HepG2 (cell line): Measurements from ENCODE around the gene PCIF1. TPM values are rescaled to one million over a fixed set of nuclear protein-coding genes. Genes with fewer than 3 reads are reported as not detected.

Experiments used
- AKNA ChIP-seq: sonication (generic); formaldehyde crosslinking; IDR thresholded peaks from 2 replicates; pipeline ENCODE4 v1.4.0; 2020; ENCODE audit warnings: missing genetic modification reagents, borderline replicate concordance
- ATF2 ChIP-seq: sonication (generic); formaldehyde crosslinking; IDR thresholded peaks from 2 replicates; pipeline ENCODE4 v1.4.0; 2020; ENCODE audit warnings: missing genetic modification reagents
- DRAP1 ChIP-seq: IDR thresholded peaks from 2 replicates; pipeline ENCODE4 v1.6.1; 2016; ENCODE audit warnings: missing genetic modification reagents, missing compliant biosample characterization
- FOSL2 ChIP-seq: sonication (generic); formaldehyde crosslinking; IDR thresholded peaks from 2 replicates; pipeline ENCODE4 v1.4.0; 2020; ENCODE audit warnings: missing genetic modification reagents
- FOXO4 ChIP-seq: sonication (generic); formaldehyde crosslinking; conservative IDR thresholded peaks from 2 replicates; pipeline ENCODE4 v1.8.1; 2023; ENCODE audit warnings: missing genetic modification reagents
- JUND ChIP-seq: sonication (generic); formaldehyde crosslinking; IDR thresholded peaks from 2 replicates; pipeline ENCODE4 v1.8.0; 2022; ENCODE audit warnings: mild to moderate bottlenecking, missing genetic modification reagents
- KAT8 ChIP-seq: IDR thresholded peaks from 2 replicates; pipeline ENCODE4 v1.6.1; 2016; ENCODE audit warnings: missing genetic modification reagents, missing compliant biosample characterization
- MYPOP ChIP-seq: sonication (generic); formaldehyde crosslinking; IDR thresholded peaks from 2 replicates; pipeline ENCODE4 v1.8.1; 2023; ENCODE audit warnings: mild to moderate bottlenecking, moderate library complexity, missing genetic modification reagents
- POLR2A ChIP-seq, 2 experiments: IDR thresholded peaks; 2 replicates each; pipeline ENCODE4 v1.6.1; 2011; ENCODE audit warnings: low read depth in 2 of 2, low read length in 2 of 2, mild to moderate bottlenecking in 1 of 2, moderate library complexity in 1 of 2; ENCODE audit not compliant: insufficient read depth in 1 of 2
- RFX5 ChIP-seq: IDR thresholded peaks from 2 replicates; pipeline ENCODE4 v1.6.1; 2011; ENCODE audit warnings: low read depth, low read length, improper control_type of control experiment
- SAP130 ChIP-seq: IDR thresholded peaks from 2 replicates; pipeline ENCODE4 v1.6.1; 2016; ENCODE audit warnings: low read depth
- SOX13 ChIP-seq, 3 experiments: fragments of 450-650 bp in 1 of 3; sonication (generic) in 1 of 3; formaldehyde crosslinking in 1 of 3; IDR thresholded peaks in 2 of 3; conservative IDR thresholded peaks in 1 of 3; 2 replicates each; pipeline versions ENCODE4 v1.5.0 to v1.6.1; 2016 to 2020; ENCODE audit warnings: antibody characterized with exemption in 1 of 3, mild to moderate bottlenecking in 1 of 3, missing compliant biosample characterization in 1 of 3, missing genetic modification reagents in 1 of 3, moderate library complexity in 1 of 3
- YEATS4 ChIP-seq: sonication (generic); formaldehyde crosslinking; IDR thresholded peaks from 2 replicates; pipeline ENCODE4 v1.4.0; 2020; ENCODE audit warnings: missing genetic modification reagents, borderline replicate concordance
- ZGPAT ChIP-seq: IDR thresholded peaks from 2 replicates; pipeline ENCODE4 v1.6.1; 2016; ENCODE audit warnings: mild to moderate bottlenecking
- ZMYM3 ChIP-seq: sonication (generic); formaldehyde crosslinking; IDR thresholded peaks from 2 replicates; pipeline ENCODE4 v1.5.1; 2020; ENCODE audit warnings: mild to moderate bottlenecking, missing genetic modification reagents
- ZNF460 ChIP-seq: sonication (generic); formaldehyde crosslinking; IDR thresholded peaks from 2 replicates; pipeline ENCODE4 v1.5.1; 2020; ENCODE audit warnings: missing genetic modification reagents, mild to moderate bottlenecking, borderline replicate concordance
- ZNF605 ChIP-seq: sonication (generic); formaldehyde crosslinking; IDR thresholded peaks from 2 replicates; pipeline ENCODE4 v1.8.0; 2022; ENCODE audit warnings: mild to moderate bottlenecking, missing genetic modification reagents
- ZNF792 ChIP-seq: IDR thresholded peaks from 2 replicates; pipeline ENCODE4 v1.6.1; 2016
- polyA plus RNA-seq, 8 experiments: library from polyadenylated mRNA; depleted of rRNA in 3 of 8; stranded (reverse) in 7 of 8; unstranded in 1 of 8; fragments of >200 nt; fragmentation: Illumina TruSeq in 4 of 8; extraction: Trizol in 4 of 8; gene quantifications; 2 replicates each; pipeline versions ENCODE4 v1.2.1 to v1.2.3, GENCODE V29; 2011 to 2016; ENCODE audit warnings: low read depth in 4 of 8, missing spikeins in 1 of 8, mixed read lengths in 1 of 8; ENCODE audit not compliant: insufficient read depth in 1 of 8
- total RNA-seq, 5 experiments: library from RNA; depleted of rRNA; stranded (reverse); fragments of >200 nt; fragmentation: Illumina TruSeq; extraction: Trizol; gene quantifications; 2 replicates each; pipeline ENCODE4 v1.2.3, GENCODE V29; 2016; ENCODE audit warnings: low read depth in 1 of 5

The PCIF1 gene
- total and polyA plus RNA-seq, 2 of the 13 experiments (the other 11 are each of a cell fraction or from before 2014, with no cell fraction given): 20.9 to 24.4 TPM

GRCh38 chr20:45905505-45906079, 28.9 kb upstream of the PCIF1 start (continued):
- TF ChIP-seq ZNF792 (CRISPR knock-in tag) (0 out of 2 replicates have a peak, but pooled peaks have one; percentile 34), YEATS4 (CRISPR knock-in tag) (no peak), ZMYM3 (CRISPR knock-in tag) (0 out of 2 replicates have a peak, but pooled peaks have one; percentile 61), KAT8 (CRISPR knock-in tag) (no peak), POLR2A (IDR thresholded peaks at IDR 0.05; ENCODE audit: insufficient read depth in 1 of 2, low read depth in 2 of 2, low read length in 2 of 2) (peak in 1 of 2 experiments; percentile 59; a peak in 2 of 4 replicates), AKNA (CRISPR knock-in tag) (no peak), FOXO4 (CRISPR knock-in tag) (0 out of 2 replicates have a peak, but pooled peaks have one; percentile 61), FOSL2 (CRISPR knock-in tag) (peak; percentile 92), SAP130 (CRISPR knock-in tag) (peak; percentile 24; the same call in 1 of the 2 replicates), ZNF460 (CRISPR knock-in tag) (no peak), JUND (CRISPR knock-in tag) (peak; percentile 59; the same call in 1 of the 2 replicates), MYPOP (CRISPR knock-in tag) (0 out of 2 replicates have a peak, but pooled peaks have one; percentile 30), SOX13 (IDR thresholded peaks at IDR 0.05) (no peak), SOX13 (CRISPR knock-in tag; conservative IDR thresholded peaks at IDR 0.05 in 1 of 2, IDR thresholded peaks at IDR 0.05 in 1 of 2) (peak in 1 of 2 experiments; percentile 5; a peak in 1 of 4 replicates), RFX5 (peak; percentile 34; the same call in 1 of the 2 replicates), ZGPAT (CRISPR knock-in tag) (0 out of 2 replicates have a peak, but pooled peaks have one; percentile 49), ATF2 (CRISPR knock-in tag) (peak; percentile 56; the same call in 1 of the 2 replicates), ZNF605 (CRISPR knock-in tag) (no peak), DRAP1 (0 out of 2 replicates have a peak, but pooled peaks have one; percentile 26)
